ENCODE measurements around the gene B3GLCT. TPM values are rescaled to one million over a fixed set of nuclear protein-coding genes. Genes with fewer than 3 reads are reported as not detected.

Gene B3GLCT
- total RNA-seq, 2 donors from 2014 or later = 9.3 to 10.4 TPM

GRCh38 chr13:31248965-31249539 lies 49.3 kb downstream of the B3GLCT start:
- no peaks in the 10 kb centered on the region for H3K36me3 ChIP-seq
- DNase-seq (ENCODE audit: low spot score) (no peak), ATAC-seq (ENCODE audit: insufficient number of reproducible peaks, low FRiP score, low read depth) (no peak)
- H3K4me3 ChIP-seq = no peak overlapping the region
- H3K27me3 ChIP-seq (replicated peaks; ENCODE audit: insufficient read depth) = no peaks in the 10 kb centered on the region
- H3K4me1 ChIP-seq (ENCODE audit: control insufficient read depth in 1 of 2, low read depth in 2 of 2) = no peaks in the 10 kb centered on the region
- no peak for TF ChIP-seq CTCF (IDR thresholded peaks at IDR 0.05)
- no peak overlapping the region for H3K27ac ChIP-seq
- no peaks in the 10 kb centered on the region for H3K9me3 ChIP-seq

- TF ChIP-seq CTCF (IDR thresholded peaks at IDR 0.05) = no peak
- H3K27ac ChIP-seq = no peak overlapping the region
- no peak for DNase-seq (ENCODE audit: low spot score)
- H3K9me3 ChIP-seq = peaks cover 3% of the 10 kb centered on the region
- H3K4me1 ChIP-seq (ENCODE audit: control insufficient read depth in 1 of 2, low read depth in 2 of 2) = no peaks in the 10 kb centered on the region
- no peak overlapping the region for H3K4me3 ChIP-seq
- no peaks in the 10 kb centered on the region for H3K27me3 ChIP-seq (replicated peaks; ENCODE audit: insufficient read depth)
- no peak for ATAC-seq (ENCODE audit: insufficient number of reproducible peaks, low FRiP score, low read depth)
- H3K36me3 ChIP-seq = no peaks in the 10 kb centered on the region
Observed at GRCh38 chr13:31250435-31250834, 50.7 kb downstream of the B3GLCT start.

GRCh38 chr13:31261241-31261640 lies 61.5 kb downstream of the B3GLCT start:
- Histone ChIP-seq H3K36me3 (peaks cover 7% of the 10 kb centered on the region), H3K4me3 (no peak overlapping the region), H3K27me3 (replicated peaks; ENCODE audit: insufficient read depth) (no peaks in the 10 kb centered on the region), H3K4me1 (ENCODE audit: control insufficient read depth in 1 of 2, low read depth in 2 of 2) (no peaks in the 10 kb centered on the region), H3K27ac (no peak overlapping the region), H3K9me3 (peaks cover 10% of the 10 kb centered on the region)
- ATAC-seq (ENCODE audit: insufficient number of reproducible peaks, low FRiP score, low read depth) (no peak), DNase-seq (ENCODE audit: low spot score) (no peak)
- TF ChIP-seq CTCF (IDR thresholded peaks at IDR 0.05) = no peak

GRCh38 chr13:31263346-31263745 lies 63.6 kb downstream of the B3GLCT start:
- no peak for TF ChIP-seq CTCF (IDR thresholded peaks at IDR 0.05)
- H3K4me3 ChIP-seq = no peak overlapping the region
- H3K27me3 ChIP-seq (replicated peaks; ENCODE audit: insufficient read depth) = no peaks in the 10 kb centered on the region
- DNase-seq (ENCODE audit: low spot score) = no peak
- H3K9me3 ChIP-seq = no peaks in the 10 kb centered on the region
- ATAC-seq (ENCODE audit: insufficient number of reproducible peaks, low FRiP score, low read depth) = no peak
- peaks cover 7% of the 10 kb centered on the region for H3K36me3 ChIP-seq
- H3K27ac ChIP-seq = no peak overlapping the region
- H3K4me1 ChIP-seq (ENCODE audit: control insufficient read depth in 1 of 2, low read depth in 2 of 2) = no peaks in the 10 kb centered on the region

- Histone ChIP-seq H3K27me3 (replicated peaks; ENCODE audit: insufficient read depth) (no peaks in the 10 kb centered on the region), H3K36me3 (peaks cover 7% of the 10 kb centered on the region), H3K27ac (no peak overlapping the region), H3K9me3 (no peaks in the 10 kb centered on the region), H3K4me1 (ENCODE audit: control insufficient read depth in 1 of 2, low read depth in 2 of 2) (no peaks in the 10 kb centered on the region), H3K4me3 (no peak overlapping the region)
- ATAC-seq (ENCODE audit: insufficient number of reproducible peaks, low FRiP score, low read depth) (no peak), DNase-seq (ENCODE audit: low spot score) (no peak)
- no peak for TF ChIP-seq CTCF (IDR thresholded peaks at IDR 0.05)
Observed at GRCh38 chr13:31264151-31264550, 64.4 kb downstream of the B3GLCT start.

Measured in thoracic aorta (tissue), 2 donors.